Hepatocyte (in vitro differentiated cells): ENCODE results near the gene SNTG2. TPM values are rescaled to one million over a fixed set of nuclear protein-coding genes. Genes with fewer than 3 reads are reported as not detected.

Experiments used
- DNase-seq: peaks from one replicate; pipeline ENCODE4 v3.0.0-alpha.2; 2016; ENCODE audit warnings: low spot score
- H2AFZ ChIP-seq: fragments of 200-600 bp; sonication (generic); 2 replicates; pipeline ENCODE4 v1.6.0; 2016; ENCODE audit warnings: antibody characterized with exemption, mild to moderate bottlenecking
- H3K27ac ChIP-seq: fragments of 200-600 bp; sonication (generic); 2 replicates; pipeline ENCODE4 v1.5.1; 2016; ENCODE audit warnings: mild to moderate bottlenecking
- H3K27me3 ChIP-seq: fragments of 200-600 bp; sonication (generic); 2 replicates; pipeline ENCODE4 v1.6.1; 2016
- H3K36me3 ChIP-seq: fragments of 200-600 bp; sonication (generic); replicated peaks from 2 replicates; pipeline ENCODE4 v1.5.1; 2016; ENCODE audit warnings: low read depth; ENCODE audit not compliant: insufficient read depth
- H3K4me1 ChIP-seq: fragments of 200-600 bp; sonication (generic); 2 replicates; pipeline ENCODE4 v1.5.1; 2016; ENCODE audit warnings: mild to moderate bottlenecking, moderate library complexity; ENCODE audit not compliant: insufficient read depth
- H3K4me2 ChIP-seq: fragments of 200-600 bp; sonication (generic); 2 replicates; pipeline ENCODE4 v1.6.0; 2016
- H3K4me3 ChIP-seq: fragments of 200-600 bp; sonication (generic); 2 replicates; pipeline ENCODE4 v1.5.1; 2016; ENCODE audit warnings: mild to moderate bottlenecking
- H3K79me2 ChIP-seq: fragments of 200-600 bp; sonication (generic); 2 replicates; pipeline ENCODE4 v1.6.0; 2017; ENCODE audit warnings: mild to moderate bottlenecking
- H3K9me2 ChIP-seq: fragments of 200-600 bp; sonication (generic); replicated peaks from 2 replicates; pipeline ENCODE4 v1.6.0; 2017; ENCODE audit warnings: mild to moderate bottlenecking; ENCODE audit not compliant: insufficient read depth
- H3K9me3 ChIP-seq: fragments of 200-600 bp; sonication (generic); 2 replicates; pipeline ENCODE4 v1.5.1; 2016; ENCODE audit warnings: low read depth, mild to moderate bottlenecking
- H4K20me1 ChIP-seq: fragments of 200-600 bp; sonication (generic); 2 replicates; pipeline ENCODE4 v1.6.0; 2016; ENCODE audit warnings: mild to moderate bottlenecking; ENCODE audit not compliant: insufficient read depth, poor library complexity, severe bottlenecking
- EZH2 ChIP-seq: fragments of 200-600 bp; sonication (generic); IDR thresholded peaks from 2 replicates; pipeline ENCODE4 v1.6.1; 2016; ENCODE audit warnings: antibody characterized with exemption, mild to moderate bottlenecking, borderline replicate concordance
- EZH2phosphoT487 ChIP-seq: fragments of 200-600 bp; sonication (generic); IDR thresholded peaks from one replicate; pipeline ENCODE4 v1.6.1; 2018; ENCODE audit warnings: antibody characterized with exemption, mild to moderate bottlenecking, low read depth, moderate library complexity; ENCODE audit not compliant: unreplicated experiment, severe bottlenecking
- WGBS: methylation state at CpG from one replicate; pipeline ENCODE4 v1.1.6; 2016; ENCODE audit warnings: low lambda C conversion rate; ENCODE audit errors: missing lambda C conversion rate; 5-methylcytosine and 5-hydroxymethylcytosine counted together
- polyA plus RNA-seq: library from polyadenylated mRNA; unstranded; fragments of >200 nt; fragmentation: Nextera tagmentation; extraction: Ambion mirVana; gene quantifications from 2 replicates; pipeline ENCODE4 v1.2.1, GENCODE V29; 2016
- total RNA-seq: library from RNA; depleted of rRNA; stranded (reverse); fragments of >200 nt; gene quantifications from 2 replicates; pipeline ENCODE4 v1.2.3, GENCODE V29; 2014
- TF ChIP-seq, protein P1 (sequence below): fragments of 200-600 bp; sonication (generic); IDR thresholded peaks from 2 replicates; pipeline ENCODE4 v1.5.1; 2016; ENCODE audit warnings: antibody characterized with exemption, mild to moderate bottlenecking; ENCODE audit not compliant: poor library complexity

Gene SNTG2
- total and polyA plus RNA-seq, 2 experiments from 2014 or later, result not detected

DNA sequence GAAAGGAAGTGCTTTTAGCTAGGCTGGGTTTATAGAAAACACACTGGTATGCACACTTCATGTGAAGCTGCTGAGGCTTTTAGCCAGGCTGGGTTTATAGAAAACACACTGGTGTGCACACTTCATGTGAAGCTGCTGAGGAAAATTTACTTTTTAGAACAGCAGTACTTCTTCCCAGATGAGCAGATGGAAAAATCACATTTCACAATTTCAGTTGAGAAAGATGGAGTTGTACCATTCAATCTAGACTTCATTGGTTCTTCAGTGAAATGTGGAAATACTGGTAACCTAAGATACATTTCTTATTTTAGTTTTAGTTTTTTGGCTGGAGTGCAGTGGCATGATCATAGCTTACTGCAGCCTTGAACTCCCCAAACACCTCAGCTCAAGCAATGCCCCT lies 11.1 kb downstream of the SNTG2 start:
- no peak overlapping the region for H3K27ac ChIP-seq
- no peaks in the 10 kb centered on the region for H3K36me3 ChIP-seq
- peaks cover 7% of the 10 kb centered on the region for H3K27me3 ChIP-seq
- H2AFZ ChIP-seq, result no peak overlapping the region
- H3K4me2 ChIP-seq, result no peak overlapping the region
- no peaks in the 10 kb centered on the region for H4K20me1 ChIP-seq
- no peak for TF ChIP-seq EZH2
- no peak overlapping the region for H3K4me3 ChIP-seq
- H3K4me1 ChIP-seq, result no peaks in the 10 kb centered on the region
- H3K9me3 ChIP-seq, result no peaks in the 10 kb centered on the region
- no peaks in the 10 kb centered on the region for H3K79me2 ChIP-seq
- no peaks in the 10 kb centered on the region for H3K9me2 ChIP-seq
- no peak for DNase-seq

- H3K9me3 ChIP-seq, result no peaks in the 10 kb centered on the region
- H2AFZ ChIP-seq, result no peak overlapping the region
- no peaks in the 10 kb centered on the region for H4K20me1 ChIP-seq
- H3K4me3 ChIP-seq, result no peak overlapping the region
- H3K27me3 ChIP-seq, result no peaks in the 10 kb centered on the region
- no peaks in the 10 kb centered on the region for H3K36me3 ChIP-seq
- DNase-seq, result no peak
- no peaks in the 10 kb centered on the region for H3K4me1 ChIP-seq
- no peaks in the 10 kb centered on the region for H3K79me2 ChIP-seq
- 58% methylated on average over 6 of the region's 6 CpGs for WGBS
- H3K9me2 ChIP-seq, result no peaks in the 10 kb centered on the region
- H3K27ac ChIP-seq, result no peak overlapping the region
- TF ChIP-seq, protein P1, sequence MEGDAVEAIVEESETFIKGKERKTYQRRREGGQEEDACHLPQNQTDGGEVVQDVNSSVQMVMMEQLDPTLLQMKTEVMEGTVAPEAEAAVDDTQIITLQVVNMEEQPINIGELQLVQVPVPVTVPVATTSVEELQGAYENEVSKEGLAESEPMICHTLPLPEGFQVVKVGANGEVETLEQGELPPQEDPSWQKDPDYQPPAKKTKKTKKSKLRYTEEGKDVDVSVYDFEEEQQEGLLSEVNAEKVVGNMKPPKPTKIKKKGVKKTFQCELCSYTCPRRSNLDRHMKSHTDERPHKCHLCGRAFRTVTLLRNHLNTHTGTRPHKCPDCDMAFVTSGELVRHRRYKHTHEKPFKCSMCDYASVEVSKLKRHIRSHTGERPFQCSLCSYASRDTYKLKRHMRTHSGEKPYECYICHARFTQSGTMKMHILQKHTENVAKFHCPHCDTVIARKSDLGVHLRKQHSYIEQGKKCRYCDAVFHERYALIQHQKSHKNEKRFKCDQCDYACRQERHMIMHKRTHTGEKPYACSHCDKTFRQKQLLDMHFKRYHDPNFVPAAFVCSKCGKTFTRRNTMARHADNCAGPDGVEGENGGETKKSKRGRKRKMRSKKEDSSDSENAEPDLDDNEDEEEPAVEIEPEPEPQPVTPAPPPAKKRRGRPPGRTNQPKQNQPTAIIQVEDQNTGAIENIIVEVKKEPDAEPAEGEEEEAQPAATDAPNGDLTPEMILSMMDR, result no peak
- TF ChIP-seq EZH2 (no peak), EZH2phosphoT487 (no peak)
- no peak overlapping the region for H3K4me2 ChIP-seq
Measured at GRCh38 chr2:963876-964275, 13.2 kb downstream of the SNTG2 start.

- Histone ChIP-seq H3K79me2 (no peaks in the 10 kb centered on the region), H3K4me1 (no peaks in the 10 kb centered on the region), H3K4me2 (no peak overlapping the region), H3K27me3 (no peaks in the 10 kb centered on the region), H2AFZ (no peak overlapping the region), H3K9me3 (peaks cover 3% of the 10 kb centered on the region), H3K36me3 (no peaks in the 10 kb centered on the region), H3K9me2 (no peaks in the 10 kb centered on the region), H3K27ac (no peak overlapping the region), H3K4me3 (no peak overlapping the region), H4K20me1 (no peaks in the 10 kb centered on the region)
- no peak for DNase-seq
- 99% methylated on average over 8 of the region's 8 CpGs for WGBS
- TF ChIP-seq EZH2 (no peak), EZH2phosphoT487 (no peak)
- TF ChIP-seq, protein P1, result no peak
Measured at GRCh38 chr2:964562-964961, 13.9 kb downstream of the SNTG2 start.

DNA sequence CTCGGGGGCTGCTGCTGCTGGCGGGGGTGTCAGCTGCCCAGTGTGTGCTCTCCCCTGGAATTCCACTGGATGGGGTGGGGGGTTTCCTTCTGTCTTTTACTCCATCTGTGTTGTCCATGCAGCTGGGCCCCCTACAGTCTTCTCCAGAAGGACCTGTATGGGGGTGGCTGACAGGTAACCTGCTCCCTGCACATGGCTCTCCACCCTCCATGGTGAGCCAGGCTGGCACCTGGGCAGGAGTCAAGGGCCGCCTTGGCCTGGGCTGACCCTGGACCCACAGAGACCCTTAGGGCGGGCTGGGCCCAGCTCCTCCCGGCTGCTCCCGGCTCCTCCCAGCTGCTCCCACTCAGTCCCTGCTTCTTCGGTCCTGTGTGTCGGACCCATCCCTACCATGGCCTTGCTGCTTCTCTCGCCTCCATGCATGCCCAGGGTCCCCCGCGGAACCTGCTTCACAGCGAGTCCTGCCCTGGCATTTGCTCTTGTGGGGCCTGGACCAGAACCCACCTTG lies 15.0 kb downstream of the SNTG2 start:
- H3K4me2 ChIP-seq, result no peak overlapping the region
- DNase-seq, result no peak
- H3K4me3 ChIP-seq, result no peak overlapping the region
- H3K9me3 ChIP-seq, result peaks cover 3% of the 10 kb centered on the region
- no peaks in the 10 kb centered on the region for H3K79me2 ChIP-seq
- no peaks in the 10 kb centered on the region for H4K20me1 ChIP-seq
- TF ChIP-seq EZH2phosphoT487 (no peak), EZH2 (no peak)
- no peaks in the 10 kb centered on the region for H3K27me3 ChIP-seq
- WGBS, result 81% methylated on average over 12 of the region's 12 CpGs
- no peak overlapping the region for H3K27ac ChIP-seq
- H3K9me2 ChIP-seq, result no peaks in the 10 kb centered on the region
- H2AFZ ChIP-seq, result no peak overlapping the region
- no peaks in the 10 kb centered on the region for H3K36me3 ChIP-seq
- no peaks in the 10 kb centered on the region for H3K4me1 ChIP-seq
